Sigmoid colon (tissue), 7 donors: ENCODE measurements around the gene ATF7. TPM values are rescaled to one million over a fixed set of nuclear protein-coding genes. Genes with fewer than 3 reads are reported as not detected.

Source experiments
- DNase-seq: peaks from one replicate; pipeline ENCODE4 v3.0.0-alpha.2; 2019
- H3K27ac ChIP-seq, 4 donors: fragments of 200-600 bp; sonication (generic); one replicate each; pipeline ENCODE4 v1.5.1; 2016 to 2019; ENCODE audit warnings: mild to moderate bottlenecking in 1 of 4
- H3K27me3 ChIP-seq, 3 donors: fragments of 200-600 bp; sonication (generic); one replicate each; pipeline ENCODE4 v1.5.1; 2019; ENCODE audit warnings: mild to moderate bottlenecking in 1 of 3
- H3K36me3 ChIP-seq, 4 donors: fragments of 200-600 bp; sonication (generic); one replicate each; pipeline ENCODE4 v1.5.1; 2016 to 2019
- H3K4me1 ChIP-seq, 4 donors: fragments of 200-600 bp; sonication (generic); one replicate each; pipeline ENCODE4 v1.5.1; 2017 to 2019
- H3K4me3 ChIP-seq, 4 donors: fragments of 200-600 bp; sonication (generic); one replicate each; pipeline ENCODE4 v1.5.1; 2017 to 2019; ENCODE audit warnings: mild to moderate bottlenecking in 2 of 4, moderate library complexity in 1 of 4
- H3K9me3 ChIP-seq, 4 donors: fragments of 200-600 bp in 3 of 4; sonication (generic) in 3 of 4; one replicate each; pipeline versions ENCODE4 v1.5.1 to v1.6.1; 2013 to 2019
- CTCF ChIP-seq, 4 experiments: fragments of 450-650 bp in 3 of 4; fragments of 200-600 bp in 1 of 4; IDR thresholded peaks; one replicate each; pipeline ENCODE4 v1.5.1; 2016 to 2019; ENCODE audit warnings: antibody characterized with exemption in 4 of 4, mild to moderate bottlenecking in 3 of 4, moderate library complexity in 2 of 4
- EP300 ChIP-seq, 4 donors: sonication (generic); formaldehyde crosslinking; IDR thresholded peaks; one replicate each; pipeline ENCODE4 v1.6.1; 2017; ENCODE audit warnings: antibody characterized with exemption in 4 of 4
- POLR2A ChIP-seq, 2 donors: fragments of 450-650 bp; IDR thresholded peaks; one replicate each; pipeline ENCODE4 v1.6.1; 2016; ENCODE audit warnings: antibody characterized with exemption in 2 of 2, mild to moderate bottlenecking in 2 of 2, moderate library complexity in 2 of 2
- POLR2AphosphoS5 ChIP-seq, 4 donors: sonication (generic); formaldehyde crosslinking; IDR thresholded peaks; one replicate each; pipeline ENCODE4 v1.6.1; 2017; ENCODE audit warnings: antibody characterized with exemption in 4 of 4
- WGBS, 2 donors: extraction: QIAGEN DNeasy Blood & Tissue Kit; methylation state at CpG; one replicate each; pipeline ENCODE4 v1.1.7; 2013; 5-methylcytosine and 5-hydroxymethylcytosine counted together
- intact Hi-C: fragments of 100-400 bp; cut with DNase I; formaldehyde crosslinking; loops from one replicate; pipeline ENCODE4 v1.15.1; 2023
- polyA plus RNA-seq, 3 donors: library from polyadenylated mRNA; stranded (reverse); fragments of 200-250 nt; gene quantifications; one replicate each; pipeline ENCODE4 v1.2.3, GENCODE V29; 2013
- total RNA-seq, 4 donors: library from RNA; depleted of rRNA; stranded (reverse); fragments of >200 nt; gene quantifications; one replicate each; pipeline ENCODE4 v1.1.0, GENCODE V29; 2016
- donor health status: healthy with polysubstance abuse.
- donor health status: Bipolar disorder and iron deficiency.
- donor health status: healthy.

Gene ATF7
- total and polyA plus RNA-seq, 7 donors: 20.2 to 36.0 (median 22.0) TPM

DNA sequence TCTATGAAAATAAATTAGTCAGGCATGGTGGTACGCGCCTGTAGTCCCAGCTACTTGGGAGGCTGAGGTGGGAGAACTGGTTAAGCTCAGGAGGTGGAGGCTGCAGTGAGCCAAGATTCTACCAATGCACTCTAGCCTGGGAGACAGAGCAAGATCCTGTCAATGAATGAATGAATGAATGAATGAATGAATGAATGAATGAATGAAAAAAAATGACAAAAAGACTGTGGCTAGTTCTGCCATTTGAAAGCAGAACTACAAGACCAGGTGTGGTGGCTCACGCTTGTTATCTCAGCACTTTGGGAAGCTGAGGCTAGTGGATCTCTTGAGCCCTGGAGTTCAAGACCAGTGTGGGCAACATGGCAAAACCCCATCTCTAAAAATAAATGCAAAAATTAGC is 86.7 kb downstream of the ATF7 start:
- no peak for DNase-seq
- Histone ChIP-seq H3K4me1 (peaks cover 0 to 32% (median 18%) of the 10 kb centered on the region in 4 donors), H3K9me3 (no peaks in the 10 kb centered on the region), H3K27ac (peak overlapping the region in 2 of 4 donors; percentile 72 to 76), H3K27me3 (no peaks in the 10 kb centered on the region), H3K4me3 (no peak overlapping the region), H3K36me3 (peaks cover 18 to 82% (median 33%) of the 10 kb centered on the region in 4 donors)
- intact Hi-C loops: no loop called here
- 94 to 99% methylated on average over 3 of the region's 3 CpGs for WGBS, 2 donors
- TF ChIP-seq CTCF (IDR thresholded peaks at IDR 0.05): no peak
- TF ChIP-seq EP300 (IDR thresholded peaks at IDR 0.05): no peak

DNA sequence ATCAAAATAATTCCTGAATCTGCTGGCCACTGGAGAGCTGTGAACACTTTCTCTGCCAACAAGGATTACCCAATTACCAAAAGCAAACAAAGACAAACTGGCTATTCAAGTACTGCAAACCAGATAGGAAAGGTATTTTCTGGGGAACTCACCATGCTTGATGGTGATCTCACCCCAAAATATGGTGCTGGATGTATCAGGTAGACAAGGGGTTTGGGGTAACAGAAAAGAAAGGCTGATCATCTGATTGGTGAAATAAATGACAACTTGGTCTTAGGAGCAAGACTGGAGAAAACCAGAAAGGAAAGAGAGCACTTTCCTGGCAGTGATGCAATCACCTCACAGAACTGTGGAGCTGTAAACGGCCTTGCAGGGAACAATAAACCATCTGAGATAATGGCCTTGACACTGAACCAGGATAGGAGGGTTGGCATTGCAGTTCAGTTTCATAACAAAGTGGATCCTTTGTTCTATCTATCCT is 87.9 kb downstream of the ATF7 start:
- peak; percentile 73 for DNase-seq
- no peak for TF ChIP-seq CTCF (IDR thresholded peaks at IDR 0.05)
- TF ChIP-seq POLR2AphosphoS5 (IDR thresholded peaks at IDR 0.05): peak in 3 of 4 donors; percentile 35 to 50 (median 43)
- TF ChIP-seq POLR2A (IDR thresholded peaks at IDR 0.05): no peak
- peak in 1 of 4 donors; percentile 47 for TF ChIP-seq EP300 (IDR thresholded peaks at IDR 0.05)
- Histone ChIP-seq H3K27ac (peak overlapping the region in 3 of 4 donors; percentile 10 to 76 (median 72)), H3K9me3 (no peaks in the 10 kb centered on the region), H3K4me1 (peaks cover 0 to 21% (median 11%) of the 10 kb centered on the region in 4 donors), H3K4me3 (no peak overlapping the region), H3K36me3 (peaks cover 25 to 89% (median 45%) of the 10 kb centered on the region in 4 donors), H3K27me3 (no peaks in the 10 kb centered on the region)
- 1 to 45% methylated on average over 1 of the region's 1 CpG for WGBS, 2 donors
- intact Hi-C loops: no loop called here

GRCh38 chr12:53536962-53537361 is 89.2 kb downstream of the ATF7 start:
- peaks cover 0 to 19% (median 11%) of the 10 kb centered on the region in 4 donors for H3K4me1 ChIP-seq
- 77 to 96% methylated on average over 3 of the region's 3 CpGs for WGBS, 2 donors
- H3K27ac ChIP-seq: peak overlapping the region in 1 of 4 donors; percentile 76
- TF ChIP-seq POLR2A (IDR thresholded peaks at IDR 0.05): no peak
- no peak for TF ChIP-seq EP300 (IDR thresholded peaks at IDR 0.05)
- H3K27me3 ChIP-seq: no peaks in the 10 kb centered on the region
- intact Hi-C loops: no loop called here
- no peak overlapping the region for H3K4me3 ChIP-seq
- no peak for DNase-seq
- H3K36me3 ChIP-seq: peaks cover 35 to 90% (median 52%) of the 10 kb centered on the region in 4 donors
- H3K9me3 ChIP-seq: no peaks in the 10 kb centered on the region

GRCh38 chr12:53533471-53533870 is 92.7 kb downstream of the ATF7 start:
- DNase-seq: no peak
- WGBS, 2 donors: 86 to 87% methylated on average over 2 of the region's 2 CpGs
- Histone ChIP-seq H3K36me3 (peaks cover 48 to 94% (median 71%) of the 10 kb centered on the region in 4 donors), H3K4me3 (no peak overlapping the region), H3K27me3 (no peaks in the 10 kb centered on the region), H3K4me1 (peaks cover 0 to 10% (median 4%) of the 10 kb centered on the region in 4 donors), H3K27ac (no peak overlapping the region), H3K9me3 (no peaks in the 10 kb centered on the region)
- TF ChIP-seq POLR2AphosphoS5 (IDR thresholded peaks at IDR 0.05): no peak
- TF ChIP-seq EP300 (IDR thresholded peaks at IDR 0.05): no peak
- TF ChIP-seq CTCF (IDR thresholded peaks at IDR 0.05): no peak
- no peak for TF ChIP-seq POLR2A (IDR thresholded peaks at IDR 0.05)
- intact Hi-C loops: no loop called here

DNA sequence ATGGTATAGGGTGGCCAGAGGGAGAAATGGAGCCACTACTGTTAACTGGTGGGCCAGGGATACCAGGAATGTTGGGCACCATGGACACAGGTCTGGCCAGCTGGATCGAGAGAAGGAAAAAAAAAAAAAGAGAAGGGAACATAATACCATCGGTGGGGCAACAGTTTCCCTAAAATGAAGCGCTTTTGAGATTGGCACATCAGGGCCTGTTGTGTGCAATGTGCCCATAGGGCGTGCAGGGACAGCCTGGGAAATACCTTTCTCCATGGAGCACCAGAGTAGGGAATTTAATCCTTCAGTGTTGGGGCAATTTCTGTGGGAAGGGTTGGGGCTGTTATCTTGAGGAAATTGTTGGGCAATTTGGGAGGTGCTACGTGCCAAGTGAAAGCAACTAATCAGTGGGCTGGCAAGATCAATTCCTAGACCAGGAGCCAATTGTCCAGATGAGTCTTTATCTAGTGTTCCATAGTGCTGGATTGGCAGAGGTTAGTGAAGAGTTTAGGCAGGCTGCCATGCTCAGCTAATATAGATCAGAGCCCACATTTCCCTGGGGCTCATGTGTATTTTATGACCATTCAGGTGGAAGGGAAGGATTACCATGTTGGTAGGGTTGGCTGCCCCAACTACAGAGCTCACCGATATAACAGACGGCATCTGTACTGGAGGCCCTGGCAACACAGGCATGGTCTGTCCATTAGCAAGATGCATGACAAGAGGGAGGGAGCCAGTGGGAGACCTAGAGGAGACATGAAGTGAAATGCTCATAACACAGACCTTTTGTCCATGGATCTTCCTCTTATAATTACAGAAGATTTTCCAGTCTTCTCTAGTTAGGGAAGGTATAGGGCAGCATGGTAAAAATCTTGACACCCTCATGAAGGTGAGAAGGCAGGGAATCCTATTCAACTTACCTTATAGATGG is 93.4 kb downstream of the ATF7 start:
- Histone ChIP-seq H3K27ac (no peak overlapping the region), H3K27me3 (no peaks in the 10 kb centered on the region), H3K4me1 (peaks cover 0 to 3% (median under 1%) of the 10 kb centered on the region in 4 donors), H3K36me3 (peaks cover 48 to 100% (median 72%) of the 10 kb centered on the region in 4 donors), H3K9me3 (no peaks in the 10 kb centered on the region), H3K4me3 (no peak overlapping the region)
- WGBS, 2 donors: 92 to 97% methylated on average over 7 of the region's 7 CpGs
- DNase-seq: no peak
- intact Hi-C loops: no loop called here
- no peak for TF ChIP-seq CTCF (IDR thresholded peaks at IDR 0.05)
- no peak for TF ChIP-seq POLR2A (IDR thresholded peaks at IDR 0.05)
